NCI-H748 (cell line): ENCODE data around the gene SRXN1.

ENCODE experiments used
- DNase-seq: peaks from one replicate; lab custom pipeline; 2025; ENCODE audit not compliant: unreplicated experiment; lab: John Stamatoyannopoulos, UW

SRXN1 gene

DNA sequence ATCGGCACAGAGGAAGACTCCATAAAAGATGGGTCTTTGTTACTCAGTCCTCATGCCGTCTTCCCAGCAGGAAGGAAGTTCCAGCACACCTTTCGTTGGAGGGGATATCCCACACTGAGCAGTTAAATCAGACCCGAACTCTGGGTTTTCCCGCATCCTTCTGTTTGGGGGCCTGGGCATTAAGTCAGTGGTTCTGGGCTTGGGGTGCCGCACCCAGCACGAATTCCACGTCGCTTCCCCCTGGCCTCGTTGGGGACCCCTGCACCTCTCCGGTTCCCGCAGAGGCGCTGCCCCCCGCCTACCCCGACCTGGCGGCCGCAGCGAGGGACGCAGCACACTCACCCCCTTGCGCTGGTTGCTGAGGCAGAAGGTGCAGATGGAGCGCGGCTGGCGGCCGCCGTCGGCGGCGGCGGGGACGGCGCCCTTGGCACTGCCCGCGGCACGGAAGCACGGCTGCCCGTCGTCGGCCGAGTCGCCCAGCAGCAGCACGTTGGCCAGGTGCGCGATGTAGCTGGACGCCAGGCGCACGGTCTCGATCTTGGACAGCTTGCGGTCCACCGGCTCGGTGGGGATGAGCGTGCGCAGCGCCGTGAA lies 43.5 kb downstream of the SRXN1 start:
- DNase-seq, result peak; percentile 54

- no peak for DNase-seq
These were observed 44.0 kb downstream of the SRXN1 start for GRCh38 chr20:608970-609369.

- DNase-seq, result no peak
These were observed 45.5 kb downstream of the SRXN1 start for GRCh38 chr20:607476-607875.

DNA sequence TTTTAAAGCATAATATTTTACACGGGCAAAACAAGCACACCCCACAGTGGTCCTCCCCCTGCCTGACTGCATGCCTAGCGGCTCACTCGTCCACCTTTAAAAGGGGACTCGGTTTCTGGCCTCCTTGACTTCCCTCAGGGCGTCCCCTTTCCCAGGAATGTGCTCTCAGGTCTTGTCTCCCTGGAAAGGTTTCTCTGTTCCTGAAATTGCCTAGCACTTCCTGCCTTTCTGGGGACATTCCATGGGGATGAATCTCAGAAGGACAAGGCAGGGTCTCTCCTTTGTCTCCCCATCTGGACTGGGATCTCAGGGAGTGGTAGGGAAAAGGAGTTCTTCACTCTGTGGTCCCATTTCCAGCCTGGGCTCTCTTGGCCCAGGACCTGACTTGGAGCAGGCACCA lies 47.8 kb downstream of the SRXN1 start:
- DNase-seq, result no peak

GRCh38 chr20:603116-603640 lies 49.8 kb downstream of the SRXN1 start:
- DNase-seq, result no peak

GRCh38 chr20:602111-602970 lies 50.7 kb downstream of the SRXN1 start:
- no peak for DNase-seq

DNA sequence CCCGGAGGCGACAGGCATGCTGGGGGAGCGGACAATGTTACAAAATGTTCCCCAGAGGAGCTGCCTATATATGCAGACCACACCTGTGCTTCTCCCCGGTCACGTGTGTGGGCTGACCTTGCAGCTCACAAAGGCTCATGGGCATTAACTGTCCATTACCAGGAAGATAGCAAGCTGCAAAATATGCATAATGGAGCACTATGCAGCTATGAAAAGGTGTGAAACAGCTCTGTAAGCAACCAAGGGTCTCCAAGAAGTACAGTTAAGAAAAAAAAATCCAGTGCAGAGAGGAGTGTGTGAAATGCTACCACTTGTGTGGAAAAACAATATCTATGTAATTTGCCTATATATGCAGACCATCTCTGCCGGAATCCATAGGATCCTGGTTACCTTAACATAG lies 52.3 kb downstream of the SRXN1 start:
- no peak for DNase-seq

DNA sequence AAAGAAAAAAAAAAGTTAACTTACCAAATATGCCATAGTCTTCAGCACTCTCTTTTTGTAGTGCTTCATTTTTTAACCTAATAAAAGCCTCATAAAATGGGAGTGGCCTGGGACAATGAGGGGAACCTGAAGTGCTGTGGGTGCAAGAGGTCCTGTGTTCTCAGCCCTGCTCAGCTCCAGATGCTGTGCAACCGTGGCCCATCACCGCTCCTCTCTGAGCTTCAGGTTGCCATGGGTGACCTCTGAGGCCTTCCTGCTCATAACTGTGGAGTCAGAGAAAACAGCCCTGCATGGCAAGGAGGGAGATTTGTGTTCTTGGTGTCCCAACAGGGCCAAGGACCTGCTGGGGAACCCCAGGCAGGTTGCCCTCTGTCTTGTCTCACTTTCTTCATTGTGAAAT lies 52.9 kb downstream of the SRXN1 start:
- no peak for DNase-seq

DNA sequence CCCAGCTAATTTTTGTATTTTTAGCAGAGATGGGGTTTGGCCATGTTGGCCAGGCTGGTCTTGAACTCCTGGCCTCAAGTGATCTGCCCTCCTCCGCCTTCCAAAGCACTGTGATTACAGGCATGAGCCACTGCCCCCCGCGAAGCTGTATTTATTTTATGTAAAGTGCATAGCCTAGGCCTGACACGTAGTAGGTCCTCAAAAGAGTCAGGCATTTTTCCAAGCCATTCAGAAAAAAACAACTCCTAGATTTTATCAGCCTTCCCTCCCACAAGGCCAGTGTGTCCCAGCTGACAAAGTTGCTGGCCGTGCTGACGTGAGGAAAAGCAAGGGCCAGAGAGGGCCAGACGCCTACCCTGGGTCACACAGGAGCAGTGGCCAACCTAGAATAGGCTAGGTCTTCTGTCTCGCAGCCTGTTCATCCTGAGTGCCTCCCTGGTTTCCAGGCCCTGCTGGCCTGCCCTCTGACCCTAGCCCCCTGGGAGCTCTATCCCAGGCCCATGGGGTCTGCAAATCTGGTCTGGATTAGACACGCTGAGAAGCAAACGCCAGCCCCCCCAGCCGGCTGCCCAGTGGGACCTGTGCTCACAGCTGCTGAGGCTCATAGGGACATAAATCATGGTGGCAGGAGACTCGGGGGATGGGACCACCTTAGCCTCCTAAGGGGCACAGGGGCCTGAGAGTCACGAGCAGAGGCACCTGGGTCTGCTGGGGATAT lies 54.7 kb downstream of the SRXN1 start:
- no peak for DNase-seq

DNA sequence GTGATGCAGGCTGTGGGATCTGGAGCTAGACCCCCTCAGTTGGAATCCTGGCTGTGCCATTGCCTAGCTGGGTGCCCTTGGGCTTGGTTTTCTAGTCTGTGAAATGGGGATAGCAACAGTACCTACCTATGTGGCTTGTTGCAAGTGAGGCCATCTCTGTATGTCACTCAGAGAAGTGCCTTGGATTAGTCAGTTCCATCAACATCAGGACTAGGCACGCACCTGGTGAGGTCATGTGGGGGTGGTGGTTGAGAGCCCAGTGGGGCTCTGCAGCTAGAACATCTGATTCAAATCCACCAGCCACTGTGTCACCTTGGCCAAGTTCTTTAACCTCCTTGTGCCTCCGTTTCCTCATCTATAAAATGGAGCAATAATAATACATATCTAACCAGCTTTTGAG lies 55.4 kb downstream of the SRXN1 start:
- DNase-seq, result no peak
